HepG2 (cell line): Measurements from ENCODE around the gene MAT2A. TPM values are rescaled to one million over a fixed set of nuclear protein-coding genes. Genes with fewer than 3 reads are reported as not detected.

Source experiments
- ARHGAP35 ChIP-seq: sonication (generic); formaldehyde crosslinking; IDR thresholded peaks from 2 replicates; pipeline ENCODE4 v1.9.0; 2022; ENCODE audit warnings: mild to moderate bottlenecking, inconsistent platforms, moderate library complexity, missing genetic modification reagents, borderline replicate concordance
- ATF4 ChIP-seq, 2 experiments: fragments of 450-650 bp in 1 of 2; sonication (generic) in 1 of 2; formaldehyde crosslinking; IDR thresholded peaks; 2 replicates each; pipeline versions ENCODE4 v1.5.0 to v1.8.0; 2020 to 2022; ENCODE audit warnings: mild to moderate bottlenecking in 1 of 2, missing genetic modification reagents in 1 of 2
- BATF2 ChIP-seq: sonication (generic); formaldehyde crosslinking; IDR thresholded peaks from 2 replicates; pipeline ENCODE4 v1.8.0; 2022; ENCODE audit warnings: mild to moderate bottlenecking, missing genetic modification reagents, moderate library complexity
- CREB1 ChIP-seq, 2 experiments: fragments of 450-650 bp in 1 of 2; IDR thresholded peaks; 2 replicates each; pipeline ENCODE4 v1.6.1; 2016 to 2017; ENCODE audit warnings: control low read depth in 1 of 2, mild to moderate bottlenecking in 1 of 2, missing compliant biosample characterization in 1 of 2, missing genetic modification characterization in 1 of 2
- ELF3 ChIP-seq: IDR thresholded peaks from 2 replicates; pipeline ENCODE4 v1.6.1; 2016; ENCODE audit warnings: missing genetic modification reagents, missing compliant biosample characterization
- FOSL2 ChIP-seq: sonication (generic); formaldehyde crosslinking; IDR thresholded peaks from 2 replicates; pipeline ENCODE4 v1.4.0; 2020; ENCODE audit warnings: missing genetic modification reagents
- KAT8 ChIP-seq: IDR thresholded peaks from 2 replicates; pipeline ENCODE4 v1.6.1; 2016; ENCODE audit warnings: missing genetic modification reagents, missing compliant biosample characterization
- MEIS2 ChIP-seq: sonication (generic); formaldehyde crosslinking; IDR thresholded peaks from 2 replicates; pipeline ENCODE4 v1.9.0; 2021; ENCODE audit warnings: mild to moderate bottlenecking, missing genetic modification reagents
- NPAS2 ChIP-seq: sonication (generic); formaldehyde crosslinking; IDR thresholded peaks from 2 replicates; pipeline ENCODE4 v1.8.0; 2022; ENCODE audit warnings: mild to moderate bottlenecking, missing genetic modification reagents, borderline replicate concordance
- SMAD3 ChIP-seq: sonication (generic); formaldehyde crosslinking; IDR thresholded peaks from 2 replicates; pipeline ENCODE4 v1.4.0; 2020; ENCODE audit warnings: missing genetic modification reagents
- SMYD3 ChIP-seq: sonication (generic); formaldehyde crosslinking; IDR thresholded peaks from 2 replicates; pipeline ENCODE4 v1.8.1; 2023; ENCODE audit warnings: mild to moderate bottlenecking, missing genetic modification reagents
- SSRP1 ChIP-seq: IDR thresholded peaks from 2 replicates; pipeline ENCODE4 v1.6.1; 2016; ENCODE audit warnings: control low read depth
- TAF1 ChIP-seq: sonication (generic); formaldehyde crosslinking; IDR thresholded peaks from 2 replicates; pipeline ENCODE4 v1.4.0; 2020; ENCODE audit warnings: missing genetic modification reagents
- TCF7 ChIP-seq: sonication (generic); IDR thresholded peaks from 2 replicates; pipeline ENCODE4 v1.6.1; 2016; ENCODE audit warnings: antibody characterized with exemption, low read depth
- XBP1 ChIP-seq: sonication (generic); formaldehyde crosslinking; IDR thresholded peaks from 2 replicates; pipeline ENCODE4 v1.5.0; 2020; ENCODE audit warnings: missing genetic modification reagents
- ZNF367 ChIP-seq: sonication (generic); formaldehyde crosslinking; IDR thresholded peaks from 2 replicates; pipeline ENCODE4 v1.4.0; 2020; ENCODE audit warnings: missing genetic modification reagents, borderline replicate concordance
- ZNF484 ChIP-seq: sonication (generic); formaldehyde crosslinking; IDR thresholded peaks from 2 replicates; pipeline ENCODE4 v1.5.1; 2020; ENCODE audit warnings: mild to moderate bottlenecking, low read depth, missing genetic modification reagents, borderline replicate concordance
- ZNF556 ChIP-seq: sonication (generic); formaldehyde crosslinking; IDR thresholded peaks from 2 replicates; pipeline ENCODE4 v1.4.0; 2020; ENCODE audit warnings: mild to moderate bottlenecking, missing genetic modification reagents, borderline replicate concordance
- ZNF580 ChIP-seq: IDR thresholded peaks from 2 replicates; pipeline ENCODE4 v1.6.1; 2016; ENCODE audit warnings: low read depth, borderline replicate concordance
- ZNF629 ChIP-seq: sonication (generic); formaldehyde crosslinking; conservative IDR thresholded peaks from 2 replicates; pipeline ENCODE4 v1.5.0; 2020; ENCODE audit warnings: missing genetic modification reagents
- ZNF710 ChIP-seq: sonication (generic); formaldehyde crosslinking; IDR thresholded peaks from 2 replicates; pipeline ENCODE4 v1.5.0; 2020; ENCODE audit warnings: mild to moderate bottlenecking, missing genetic modification reagents, borderline replicate concordance
- ZNF792 ChIP-seq: IDR thresholded peaks from 2 replicates; pipeline ENCODE4 v1.6.1; 2016
- ZNF839 ChIP-seq: sonication (generic); formaldehyde crosslinking; IDR thresholded peaks from 2 replicates; pipeline ENCODE4 v1.4.0; 2020; ENCODE audit warnings: missing genetic modification reagents, mild to moderate bottlenecking, borderline replicate concordance
- ZZZ3 ChIP-seq: sonication (generic); formaldehyde crosslinking; IDR thresholded peaks from 2 replicates; pipeline ENCODE4 v1.4.0; 2020; ENCODE audit warnings: missing genetic modification reagents, mild to moderate bottlenecking, borderline replicate concordance
- polyA plus RNA-seq, 8 experiments: library from polyadenylated mRNA; depleted of rRNA in 3 of 8; stranded (reverse) in 7 of 8; unstranded in 1 of 8; fragments of >200 nt; fragmentation: Illumina TruSeq in 4 of 8; extraction: Trizol in 4 of 8; gene quantifications; 2 replicates each; pipeline versions ENCODE4 v1.2.1 to v1.2.3, GENCODE V29; 2011 to 2016; ENCODE audit warnings: low read depth in 4 of 8, missing spikeins in 1 of 8, mixed read lengths in 1 of 8; ENCODE audit not compliant: insufficient read depth in 1 of 8
- total RNA-seq, 5 experiments: library from RNA; depleted of rRNA; stranded (reverse); fragments of >200 nt; fragmentation: Illumina TruSeq; extraction: Trizol; gene quantifications; 2 replicates each; pipeline ENCODE4 v1.2.3, GENCODE V29; 2016; ENCODE audit warnings: low read depth in 1 of 5
- TF ChIP-seq, protein P1 (sequence below): sonication (generic); formaldehyde crosslinking; IDR thresholded peaks from 2 replicates; pipeline ENCODE4 v1.5.1; 2020; ENCODE audit warnings: mild to moderate bottlenecking, missing genetic modification reagents, moderate library complexity

Gene MAT2A
- total and polyA plus RNA-seq, 2 of the 13 experiments (the other 11 are each of a cell fraction or from before 2014, with no cell fraction given) = 155 to 331 TPM

DNA sequence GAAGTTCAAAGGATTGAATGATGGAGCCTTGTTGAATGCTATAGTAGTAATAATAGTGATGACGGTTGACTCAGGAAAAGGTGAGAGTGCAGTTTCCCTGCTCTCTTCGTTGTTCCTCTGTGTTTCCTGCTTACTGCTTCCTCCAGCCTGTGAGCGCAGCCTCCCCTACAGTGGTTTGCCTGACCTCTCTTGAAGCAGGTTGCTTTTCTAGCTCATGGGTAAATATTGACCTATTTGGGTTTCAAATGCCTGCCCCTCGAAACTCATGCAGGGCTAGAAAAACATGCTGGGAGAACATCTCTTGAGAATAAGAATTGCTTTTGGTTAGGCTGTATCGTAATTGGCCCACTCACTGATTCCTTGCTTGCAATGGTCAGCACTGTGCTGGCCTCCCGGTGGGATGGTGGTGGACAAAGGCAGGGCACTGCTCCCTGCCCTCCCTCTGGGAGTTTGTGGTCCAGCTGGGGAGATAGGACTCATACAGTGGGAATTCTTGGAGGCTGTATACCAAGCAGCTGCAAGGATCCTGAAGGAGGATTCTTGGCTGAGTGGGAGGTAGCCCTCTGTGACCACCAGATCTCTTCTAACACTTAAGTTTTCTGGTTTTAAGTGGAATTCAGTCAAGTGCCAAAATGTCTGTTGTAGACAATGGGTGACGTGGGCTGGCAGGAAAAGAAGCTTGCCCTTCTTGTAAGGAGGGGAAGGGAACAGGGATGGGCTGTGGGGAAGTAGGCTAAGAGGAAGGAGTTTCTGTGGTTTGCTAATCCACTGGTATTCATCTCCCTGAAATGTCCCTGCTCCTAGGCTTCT is 51.2 kb downstream of the MAT2A start (continued):
- TF ChIP-seq CREB1 (IDR thresholded peaks at IDR 0.05) (no peak), CREB1 (CRISPR knock-in tag; IDR thresholded peaks at IDR 0.05) (peak; percentile 35; the same call in 1 of the 2 replicates), ZZZ3 (no peak), SMYD3 (CRISPR knock-in tag) (peak; percentile 12; the same call in 1 of the 2 replicates), ATF4 (CRISPR knock-in tag; IDR thresholded peaks at IDR 0.05) (0 out of 4 replicates have a peak, but pooled peaks of 1 of the 2 experiments have one; percentile 26), TAF1 (CRISPR knock-in tag) (no peak), ZNF367 (CRISPR knock-in tag) (no peak), ELF3 (peak; percentile 95), ZNF580 (CRISPR knock-in tag) (peak; percentile 48; the same call in 1 of the 2 replicates), SSRP1 (CRISPR knock-in tag) (no peak), ZNF792 (no peak; the same call in 1 of the 2 replicates), KAT8 (CRISPR knock-in tag) (peak; percentile 65; the same call in 1 of the 2 replicates), ARHGAP35 (CRISPR knock-in tag) (no peak), SMAD3 (CRISPR knock-in tag) (0 out of 2 replicates have a peak, but pooled peaks have one; percentile 57), FOSL2 (CRISPR knock-in tag) (peak; percentile 53), ZNF484 (no peak), ZNF839 (no peak), TCF7 (peak; percentile 37; the same call in 1 of the 2 replicates), XBP1 (no peak), ZNF556 (CRISPR knock-in tag) (peak; percentile 71; the same call in 1 of the 2 replicates), BATF2 (CRISPR knock-in tag) (no peak), MEIS2 (CRISPR knock-in tag) (no peak), ZNF629 (CRISPR knock-in tag) (no peak), NPAS2 (CRISPR knock-in tag) (no peak), ZNF710 (no peak; the same call in 1 of the 2 replicates)
- TF ChIP-seq, protein P1, sequence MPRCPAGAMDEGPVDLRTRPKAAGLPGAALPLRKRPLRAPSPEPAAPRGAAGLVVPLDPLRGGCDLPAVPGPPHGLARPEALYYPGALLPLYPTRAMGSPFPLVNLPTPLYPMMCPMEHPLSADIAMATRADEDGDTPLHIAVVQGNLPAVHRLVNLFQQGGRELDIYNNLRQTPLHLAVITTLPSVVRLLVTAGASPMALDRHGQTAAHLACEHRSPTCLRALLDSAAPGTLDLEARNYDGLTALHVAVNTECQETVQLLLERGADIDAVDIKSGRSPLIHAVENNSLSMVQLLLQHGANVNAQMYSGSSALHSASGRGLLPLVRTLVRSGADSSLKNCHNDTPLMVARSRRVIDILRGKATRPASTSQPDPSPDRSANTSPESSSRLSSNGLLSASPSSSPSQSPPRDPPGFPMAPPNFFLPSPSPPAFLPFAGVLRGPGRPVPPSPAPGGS (CRISPR knock-in tag) = no peak
